Pulmonary artery endothelial cell (primary cell): Measurements from ENCODE around the gene TTC9C. TPM values are rescaled to one million over a fixed set of nuclear protein-coding genes. Genes with fewer than 3 reads are reported as not detected.
"Not testable (repeated sequence)": the region's sequence is repeated elsewhere in the genome, so short reads cannot be mapped to it uniquely, and the experiment has no call there.

ENCODE experiments used
- DNase-seq: peaks from one replicate; pipeline ENCODE4 v3.0.0-alpha.2; 2011; ENCODE audit warnings: low read depth, low spot score
- total RNA-seq: library from RNA; depleted of rRNA; stranded (reverse); fragments of >200 nt; gene quantifications from 2 replicates; pipeline ENCODE4 v1.2.3, GENCODE V29; 2014

TTC9C gene, protein sequence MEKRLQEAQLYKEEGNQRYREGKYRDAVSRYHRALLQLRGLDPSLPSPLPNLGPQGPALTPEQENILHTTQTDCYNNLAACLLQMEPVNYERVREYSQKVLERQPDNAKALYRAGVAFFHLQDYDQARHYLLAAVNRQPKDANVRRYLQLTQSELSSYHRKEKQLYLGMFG
- total RNA-seq, result 32.8 and 34.2 TPM in 2 replicates

DNA sequence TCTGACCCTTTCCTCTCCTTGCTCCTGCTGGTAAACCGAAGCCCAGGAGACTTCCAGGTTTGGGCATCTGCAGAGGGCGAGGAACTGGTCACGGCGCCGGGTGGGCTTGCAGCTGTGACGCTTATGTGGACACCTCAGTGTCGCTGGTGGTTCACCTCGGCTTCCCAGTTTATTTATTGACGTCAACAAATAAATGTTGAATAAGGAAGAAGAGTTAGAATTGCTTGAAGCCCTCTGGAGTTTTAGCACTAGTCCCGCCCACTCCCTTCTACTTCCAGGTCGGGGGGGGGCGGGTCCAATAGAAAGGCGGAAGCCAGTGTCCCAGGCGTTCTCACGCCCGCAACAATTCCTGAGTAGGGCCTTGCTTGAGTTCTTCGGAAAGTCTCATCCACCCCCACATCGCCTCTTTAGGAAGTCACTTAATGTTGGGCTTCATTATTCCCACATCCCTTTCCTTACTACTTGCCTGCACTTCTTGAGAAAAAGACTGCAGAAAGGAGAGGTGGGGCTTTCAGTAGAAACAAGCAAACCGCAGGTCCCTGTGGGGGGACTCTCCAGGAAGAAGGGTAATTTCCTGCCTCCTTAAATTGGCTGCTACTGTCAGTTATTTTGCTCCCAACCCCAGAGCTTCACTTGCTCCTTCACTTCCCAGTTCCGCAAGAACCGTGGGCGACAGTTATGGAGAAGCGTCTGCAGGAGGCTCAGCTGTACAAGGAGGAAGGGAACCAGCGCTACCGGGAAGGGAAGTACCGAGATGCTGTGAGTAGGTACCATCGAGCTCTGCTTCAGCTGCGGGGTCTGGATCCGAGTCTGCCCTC is at the start of gene TTC9C:
TTC9C (plus strand) TSS at position 316 of the 818 bp plus-strand sequence; CDS start at position 679, 363 bp downstream.
- DNase-seq, result peak; percentile 48

DNA sequence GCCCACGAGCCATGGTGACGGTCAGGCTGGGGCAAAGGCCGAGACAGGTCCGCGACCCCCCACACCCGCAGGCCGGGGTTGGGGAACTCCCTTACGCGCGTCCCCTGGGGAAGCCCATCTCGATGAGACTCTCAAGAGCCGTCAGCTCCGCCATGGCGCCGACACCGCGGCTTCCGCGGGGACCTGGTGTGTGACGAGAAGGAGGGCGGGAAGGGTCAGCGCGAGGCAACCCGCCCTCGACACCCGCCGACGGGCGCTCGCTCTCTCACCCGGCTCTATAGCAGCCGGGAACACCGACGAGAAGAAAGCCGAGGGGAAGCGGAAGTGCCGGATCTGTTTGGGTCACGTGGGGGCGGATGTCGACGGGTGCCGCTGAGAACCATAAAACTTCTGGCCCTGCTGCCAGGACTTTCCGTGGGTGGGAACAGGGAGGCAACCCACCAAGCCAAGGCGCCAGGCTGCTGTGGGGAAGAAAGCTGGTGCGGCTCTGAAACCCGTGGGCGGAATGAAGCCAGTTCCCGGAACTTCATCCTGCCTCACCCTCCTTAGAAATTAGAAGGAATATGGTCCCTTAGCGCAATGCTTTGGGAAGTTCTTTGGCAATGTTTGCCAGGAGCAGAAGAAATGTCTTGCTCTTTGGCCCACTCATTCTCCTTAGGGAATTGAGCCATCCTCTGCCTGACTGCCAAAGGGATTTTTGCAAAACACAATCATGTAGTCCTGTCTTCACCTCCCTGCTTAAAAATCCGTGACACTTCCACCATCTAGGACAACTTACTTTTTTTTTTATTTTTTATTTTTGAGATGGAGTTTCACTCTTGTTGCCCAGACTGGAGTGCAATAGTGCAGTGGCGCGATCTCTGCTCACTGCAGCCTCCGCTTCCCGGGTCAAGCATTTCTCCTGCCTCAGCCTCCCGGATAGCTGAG is 49.3 kb upstream of the TTC9C start, which contains the start of gene UBXN1:
UBXN1 (minus strand) TSS at position 304 of the 927 bp plus-strand sequence; CDS start at position 154, 150 bp downstream.
- DNase-seq, result peak; percentile 55

DNA sequence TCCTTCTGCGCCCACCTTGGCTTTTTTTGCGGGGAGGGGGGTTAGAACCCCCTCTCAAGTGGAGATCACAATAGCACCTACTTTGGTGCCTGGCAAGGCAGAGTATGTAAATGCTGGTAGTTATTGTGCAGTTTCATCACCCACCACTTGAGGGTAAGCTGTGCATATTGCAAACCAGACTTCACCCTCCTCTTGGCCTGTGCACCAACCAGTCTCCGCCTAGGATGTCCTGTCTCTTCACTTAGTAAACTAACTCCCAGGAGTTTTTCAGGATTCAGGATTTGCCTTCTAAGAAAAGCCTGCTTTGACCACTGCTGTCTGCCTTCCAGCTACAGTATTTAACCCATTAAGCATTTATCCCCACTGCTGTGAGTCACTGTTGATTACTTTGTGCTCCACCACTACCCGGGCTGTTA is 47.5 kb upstream of the TTC9C start:
- DNase-seq, result peak; percentile 49

DNA sequence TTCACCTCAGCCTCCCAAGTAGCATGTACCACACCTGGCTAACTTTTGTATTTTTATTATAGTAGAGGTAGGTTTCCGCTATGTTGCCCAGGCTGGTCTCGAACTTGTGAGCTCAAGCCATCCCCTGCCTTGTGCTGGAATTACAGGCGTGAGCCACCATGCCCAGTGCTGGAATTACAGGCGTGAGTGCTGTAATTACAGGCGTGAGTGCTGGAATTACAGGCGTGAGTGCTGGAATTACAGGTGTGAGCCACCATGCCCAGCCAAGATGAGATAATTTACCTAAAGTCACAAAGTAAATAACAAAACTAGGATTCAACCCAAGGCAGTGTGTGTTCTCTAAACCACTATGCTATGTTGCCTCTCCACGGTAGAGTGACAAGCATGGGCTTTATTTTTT is 45.8 kb upstream of the TTC9C start:
- DNase-seq, result no peak

DNA sequence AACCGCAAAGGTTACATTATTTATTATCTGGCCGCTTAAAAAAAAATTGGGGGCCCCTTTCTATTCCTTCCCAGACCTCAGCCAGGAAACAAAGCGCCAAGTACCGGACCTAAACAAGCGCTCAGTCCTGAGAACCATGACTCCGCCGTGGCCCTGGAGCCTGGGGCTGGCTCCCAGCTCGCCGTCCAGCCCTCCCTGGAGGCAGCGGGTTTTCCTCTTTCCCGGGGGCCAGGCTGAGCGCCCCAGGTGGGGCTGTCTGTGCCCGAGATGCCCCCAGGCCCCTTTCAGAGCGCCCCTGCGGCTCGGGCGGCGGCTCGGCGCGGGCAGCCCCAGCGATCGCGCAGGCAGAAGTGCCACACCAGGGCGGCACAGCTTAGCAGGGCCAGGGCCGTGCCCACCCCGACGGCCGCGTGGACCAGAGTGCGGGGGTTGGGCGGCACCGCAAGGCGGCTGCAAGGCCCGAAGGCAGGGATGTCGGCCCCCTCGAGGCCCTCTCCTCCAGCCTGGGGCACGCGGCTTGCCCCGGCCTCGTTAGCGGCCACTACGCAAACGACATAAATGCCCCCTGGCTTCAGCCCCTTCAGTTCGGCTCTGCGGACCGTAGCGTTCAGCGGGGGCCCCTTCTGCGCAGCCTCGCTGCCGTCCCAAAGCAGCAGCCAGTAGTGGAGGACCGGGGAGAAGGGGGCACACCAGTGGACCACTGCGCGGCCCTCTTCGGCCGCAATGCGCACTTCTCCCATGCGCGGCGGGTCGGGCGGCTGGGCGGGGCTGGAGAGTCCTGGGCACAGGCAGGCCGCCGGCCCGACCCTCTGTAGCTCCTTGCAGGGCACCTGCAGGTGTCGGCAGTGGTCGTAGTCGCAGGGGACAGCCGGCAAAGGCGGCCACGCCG is 40.5 kb upstream of the TTC9C start:
- DNase-seq, result no peak

DNA sequence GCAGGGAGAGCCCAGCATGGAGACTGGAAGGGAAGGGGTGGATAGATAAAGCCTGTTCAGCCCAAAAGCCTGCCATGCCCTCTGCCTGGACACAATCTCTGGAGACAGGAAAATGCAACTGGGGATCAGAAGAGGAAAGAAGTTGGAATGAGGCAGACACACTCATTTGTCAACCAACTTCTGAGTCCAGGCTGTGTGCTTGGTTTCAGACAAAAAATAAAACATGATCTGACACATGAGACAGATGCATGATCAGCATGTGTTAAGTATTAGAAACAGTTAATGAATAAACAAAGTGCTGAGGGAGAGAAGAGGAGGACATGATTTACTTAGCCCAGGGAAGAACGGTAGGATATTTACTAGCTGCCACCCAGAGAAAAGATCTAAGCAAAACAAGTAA is 39.8 kb upstream of the TTC9C start:
- DNase-seq, result no peak

DNA sequence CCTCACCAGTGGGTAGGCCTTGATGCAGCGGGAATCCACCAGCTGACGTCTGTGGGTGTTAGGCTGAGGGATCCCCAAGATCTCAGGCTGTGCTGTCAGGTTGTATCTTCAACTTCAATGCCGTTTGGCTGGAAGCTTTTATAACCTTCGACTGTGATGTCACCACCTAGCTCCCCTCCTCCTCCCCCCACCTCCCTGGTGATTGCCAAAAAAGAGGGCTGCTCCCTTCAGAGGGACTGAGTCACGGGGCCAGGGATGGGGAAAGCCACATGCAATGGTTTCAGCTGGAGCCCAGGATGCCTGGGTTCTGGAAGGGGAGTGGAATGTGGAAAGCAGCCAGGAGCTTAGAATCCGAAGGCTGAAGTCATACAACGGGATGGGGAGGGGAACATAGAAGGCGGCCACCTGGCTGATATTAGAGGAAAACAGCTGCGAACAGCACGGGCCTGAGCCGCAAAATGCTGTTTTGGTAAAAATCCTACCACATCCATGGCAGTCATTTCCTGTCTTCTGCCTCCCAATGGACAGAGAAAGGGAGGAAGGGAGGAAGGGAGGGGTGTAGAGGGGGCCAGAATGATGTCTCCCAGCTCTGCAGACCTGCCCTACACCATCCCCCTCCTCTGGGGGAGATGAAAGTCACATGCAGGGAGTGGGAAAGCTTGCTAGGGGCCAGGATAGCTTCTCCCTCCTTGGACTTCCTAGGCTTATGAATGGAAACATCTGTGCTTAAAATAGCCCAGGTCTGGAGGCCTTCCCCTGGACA is 38.7 kb upstream of the TTC9C start, which contains the start of gene LRRN4CL:
LRRN4CL (minus strand) TSS at position 110 of the 763 bp plus-strand sequence. CDS start 1,022 bp downstream, outside the sequence.
- no peak for DNase-seq

DNA sequence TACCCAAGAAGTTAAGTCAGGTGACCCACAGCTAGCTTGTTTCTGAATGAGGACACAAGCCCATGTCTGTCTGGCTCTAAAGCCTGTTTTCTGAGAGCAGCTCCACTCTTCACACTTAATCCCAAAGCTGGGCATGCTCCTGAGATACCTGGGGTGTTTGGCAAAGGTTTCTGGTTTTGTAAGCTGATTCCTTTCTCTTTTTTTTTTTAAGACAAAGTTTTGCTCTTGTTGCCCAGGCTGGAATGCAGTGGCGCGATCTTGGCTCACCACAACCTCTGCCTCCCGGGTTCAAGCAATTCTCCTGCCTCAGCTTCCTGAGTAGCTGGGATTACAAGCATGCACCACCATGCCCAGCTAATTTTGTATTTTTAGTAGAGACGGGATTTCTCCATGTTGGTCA is 34.7 kb upstream of the TTC9C start:
- DNase-seq, result not testable (repeated sequence)

DNA sequence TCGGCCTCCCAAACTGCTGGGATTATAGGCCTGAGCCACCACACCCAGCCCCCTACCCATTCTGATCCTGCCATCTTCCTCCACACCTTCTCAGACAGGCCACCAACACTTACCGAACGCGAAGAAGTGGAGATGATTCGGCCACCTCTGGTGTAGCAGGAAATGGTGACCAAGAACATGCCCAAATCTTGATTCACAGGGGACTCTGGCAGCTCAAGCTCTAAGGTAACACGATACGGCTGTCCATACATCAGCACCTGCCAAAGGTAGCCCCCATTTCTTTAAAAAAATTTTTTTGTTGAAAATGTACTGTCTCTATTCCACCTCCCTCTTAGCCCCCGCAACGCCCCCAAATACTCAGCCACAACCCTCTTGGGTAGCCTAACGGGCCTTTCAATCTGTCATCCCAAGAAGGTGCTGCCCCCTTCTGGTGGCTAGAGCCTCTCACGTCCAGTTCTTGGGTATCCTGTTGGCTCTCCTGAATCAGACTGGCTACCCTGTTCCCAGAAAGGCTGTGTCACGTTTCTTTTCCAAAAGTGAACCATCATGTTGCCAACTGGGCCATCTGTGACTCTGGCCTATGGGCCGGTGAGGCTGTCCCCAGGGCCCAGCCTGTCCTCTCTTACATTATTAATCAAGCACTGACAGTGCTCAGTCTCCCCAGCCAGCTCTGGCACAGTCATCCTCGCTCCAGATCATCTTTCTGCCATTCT is 33.7 kb upstream of the TTC9C start:
- peak; percentile 59 for DNase-seq

DNA sequence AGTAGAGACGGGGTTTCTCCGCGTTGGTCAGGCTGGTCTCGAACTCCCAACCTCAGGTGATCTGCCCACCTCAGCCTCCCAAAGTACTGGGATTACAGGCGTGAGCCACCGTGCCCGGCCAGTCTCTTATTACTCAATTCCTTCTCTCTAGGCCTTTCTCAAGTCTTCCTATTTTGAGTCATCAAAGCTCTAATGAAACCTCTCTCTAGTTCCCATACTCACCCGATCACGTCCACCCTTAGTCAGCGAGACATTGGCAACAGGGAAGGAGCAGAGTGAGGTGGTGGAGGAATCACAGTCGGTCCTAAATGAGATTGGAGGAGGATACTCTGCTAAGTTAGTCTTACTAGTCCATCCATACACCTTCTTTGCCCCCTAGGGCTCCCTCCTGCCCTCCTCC is 26.0 kb upstream of the TTC9C start:
- no peak for DNase-seq

DNA sequence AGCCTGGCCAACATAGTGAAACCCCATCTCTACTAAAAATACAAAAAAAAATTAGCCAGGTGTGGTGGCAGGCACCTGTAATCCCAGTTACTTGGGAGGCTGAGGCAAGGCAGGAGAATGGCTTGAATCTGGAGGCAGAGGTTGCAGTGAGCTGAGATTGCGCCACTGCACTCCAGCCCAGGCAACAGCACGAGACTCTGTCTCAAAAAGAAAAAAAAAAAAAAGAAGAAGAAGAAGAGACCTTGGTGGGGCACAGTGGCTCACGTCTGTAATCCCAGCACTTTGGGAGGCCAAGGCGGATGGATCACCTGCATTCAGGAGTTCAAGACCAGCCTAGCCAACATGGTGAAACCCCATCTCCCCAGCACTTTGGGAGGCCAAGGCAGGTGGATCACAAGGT is 24.4 kb upstream of the TTC9C start:
- DNase-seq, result not testable (repeated sequence)

DNA sequence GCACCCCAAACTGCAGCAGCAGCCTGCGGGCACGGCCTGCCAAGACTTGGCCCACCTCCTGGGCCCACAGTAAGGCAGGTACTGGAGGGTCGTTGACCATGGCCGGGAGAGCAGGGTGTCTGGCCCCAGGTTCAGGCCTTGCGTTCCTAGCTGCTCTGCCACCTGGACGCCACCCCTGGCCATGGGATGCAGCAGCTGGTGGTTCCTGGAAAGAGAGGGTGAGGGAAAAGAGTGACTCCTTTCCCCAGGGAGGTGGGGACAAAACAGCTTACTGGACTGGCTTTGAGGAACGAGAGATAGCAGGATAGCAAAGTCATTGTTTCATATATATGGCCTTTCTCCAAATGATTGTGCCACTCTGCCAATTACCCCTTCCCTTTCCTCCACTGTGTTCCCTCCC is 22.9 kb upstream of the TTC9C start:
- DNase-seq, result no peak

DNA sequence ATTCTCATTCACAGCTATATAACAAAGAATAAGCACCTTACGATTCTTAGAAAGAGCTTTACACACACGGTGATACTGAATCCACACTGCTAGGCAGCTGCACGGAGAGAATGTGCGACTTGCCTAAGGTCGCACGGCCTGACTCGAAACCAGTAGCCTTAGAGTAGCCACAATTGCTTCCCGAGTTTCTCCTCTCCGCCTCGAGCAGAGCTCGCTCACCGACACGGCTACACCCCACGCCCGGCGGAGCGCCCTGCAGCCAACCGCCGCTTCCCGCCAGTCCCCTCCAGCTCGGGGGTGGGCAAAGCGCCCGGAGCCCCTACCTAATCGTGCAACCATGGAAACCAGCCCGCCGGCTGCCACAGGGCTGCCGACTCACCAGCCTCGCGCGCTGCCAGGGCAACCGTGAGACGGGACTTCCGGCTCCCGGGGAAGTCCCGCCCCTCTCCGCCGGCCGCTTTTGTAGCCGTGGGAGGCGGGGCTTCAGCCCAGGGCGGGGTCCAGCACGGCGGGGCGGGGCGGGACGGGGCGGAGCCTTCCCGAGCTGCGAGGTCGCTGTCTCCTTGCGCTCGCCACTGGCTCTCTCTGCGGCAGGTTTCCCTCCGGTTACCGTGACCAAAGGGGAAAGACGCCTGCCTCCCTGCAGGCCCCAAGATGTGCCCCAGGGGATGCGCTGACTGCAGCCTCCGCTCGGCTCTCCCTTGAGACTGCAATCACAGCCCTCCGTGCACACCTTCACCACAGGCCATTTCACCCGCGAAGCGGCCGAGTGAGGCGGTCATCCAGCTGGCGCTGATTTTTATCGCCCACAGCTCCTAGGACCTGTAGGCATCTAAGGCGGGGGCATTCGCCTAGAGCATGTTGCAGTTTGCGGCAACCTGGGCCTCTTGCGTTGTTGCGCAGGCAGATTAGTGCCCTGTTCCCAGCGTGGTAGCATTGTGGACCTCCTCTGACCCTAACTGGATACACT is 22.1 kb upstream of the TTC9C start:
- peak; percentile 74 for DNase-seq

DNA sequence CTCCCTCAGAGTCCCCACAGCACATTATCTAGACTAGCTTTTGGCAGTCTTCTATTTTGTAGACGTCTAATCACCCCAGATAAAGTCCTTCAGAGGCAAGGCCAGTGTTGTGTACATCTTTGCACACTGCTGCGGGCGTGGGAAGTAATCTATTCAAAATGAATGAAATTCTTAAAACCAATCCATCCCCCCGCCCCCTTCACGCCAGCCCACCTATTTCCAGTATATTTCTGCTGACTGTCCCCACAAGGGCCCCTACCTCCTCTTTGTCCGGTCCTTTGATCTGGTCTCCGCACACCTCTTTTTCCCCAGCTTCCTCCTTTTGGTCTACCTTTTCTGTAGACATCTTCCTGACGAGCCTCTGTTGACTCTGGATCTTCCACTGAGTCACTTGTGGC is 21.4 kb upstream of the TTC9C start:
- DNase-seq, result no peak

DNA sequence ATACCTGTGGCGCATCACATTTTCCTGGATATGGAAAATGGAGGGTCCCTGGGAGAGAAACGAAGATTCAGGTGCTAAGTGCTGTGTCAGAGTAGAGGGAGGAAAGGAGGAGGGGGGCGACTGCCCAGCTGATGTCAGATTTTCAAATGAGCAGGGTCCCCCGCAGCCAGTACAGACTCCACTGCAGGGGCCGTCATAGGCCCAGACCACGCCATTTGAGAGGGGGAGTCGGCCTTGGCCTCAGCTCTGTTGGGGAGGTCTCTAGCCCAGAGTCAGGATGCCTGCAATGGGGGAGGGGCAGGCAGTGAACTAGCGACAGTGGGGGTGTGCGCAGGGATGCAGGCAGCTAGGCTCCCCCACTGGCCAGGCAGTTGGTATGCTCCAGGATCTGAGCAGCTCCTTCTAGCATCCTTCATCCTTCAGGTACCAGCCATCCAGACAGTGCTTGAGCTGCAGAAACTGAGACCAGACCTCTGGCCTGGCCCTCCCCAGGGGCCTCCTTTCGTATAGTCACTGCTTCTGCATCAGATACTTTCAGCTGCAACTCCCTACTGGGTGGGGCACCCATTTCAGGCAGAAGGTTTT is 20.9 kb upstream of the TTC9C start, which contains the start of the genes BSCL2 and GNG3:
BSCL2 (minus strand) TSS at position 148 of the 585 bp plus-strand sequence. CDS start 229 bp downstream, outside the sequence.
GNG3 (plus strand) TSS at position 400 of the 585 bp plus-strand sequence. CDS start 620 bp downstream, outside the sequence.
- no peak for DNase-seq

DNA sequence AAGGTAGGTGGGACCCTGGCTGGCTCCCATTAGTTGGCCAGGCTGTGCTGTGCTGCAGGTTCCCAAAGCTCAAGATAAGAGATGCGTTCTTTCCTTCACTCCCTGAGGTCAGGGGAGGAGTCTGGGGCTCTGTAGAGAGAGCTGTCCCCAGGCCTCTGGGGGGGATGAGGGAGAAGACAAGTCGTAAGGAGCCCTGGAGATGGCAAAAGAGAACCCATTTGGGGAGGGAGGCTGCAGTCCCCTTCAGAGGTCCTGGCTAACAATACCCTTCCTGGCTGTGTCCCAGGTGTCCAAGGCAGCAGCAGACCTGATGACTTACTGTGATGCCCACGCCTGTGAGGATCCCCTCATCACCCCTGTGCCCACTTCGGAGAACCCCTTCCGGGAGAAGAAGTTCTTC is 19.9 kb upstream of the TTC9C start:
- no peak for DNase-seq

DNA sequence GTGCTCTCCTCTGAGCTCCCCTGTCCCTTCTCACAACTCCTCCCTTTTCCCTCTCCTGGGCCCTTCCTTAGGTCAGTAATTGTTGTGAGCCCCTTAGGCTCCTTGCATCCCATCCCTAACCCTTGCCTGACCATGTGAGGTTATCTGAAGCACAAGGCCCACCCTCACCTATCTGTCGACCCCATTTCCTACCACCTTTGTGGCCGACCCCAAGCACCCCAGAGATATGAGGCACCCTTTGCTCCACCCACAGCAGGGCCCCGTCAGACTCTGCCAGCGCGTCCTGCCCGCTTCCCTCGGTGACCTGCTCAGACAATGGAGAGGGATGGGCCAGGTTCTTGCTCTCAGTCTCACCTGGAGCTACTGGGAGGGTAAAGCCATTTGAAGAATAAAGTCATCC is 19.5 kb upstream of the TTC9C start:
- DNase-seq, result no peak
